ENCODE measurements around the gene IGSF8. TPM values are rescaled to one million over a fixed set of nuclear protein-coding genes. Genes with fewer than 3 reads are reported as not detected.

The IGSF8 gene
- total RNA-seq, 1 experiment from 2014 or later = 18.8 TPM

GRCh38 chr1:160120797-160121196 is 22.4 kb upstream of the IGSF8 start:
- no peak overlapping the region for H3K4me3 ChIP-seq (ENCODE audit: low read depth in 2 of 2, low read length in 2 of 2)
- intact Hi-C loops (cut with micrococcal nuclease; ENCODE audit: unreplicated experiment) (no loop called here), in situ Hi-C loops (cut with HindIII; ENCODE audit: low pct_unique_long_range_greater_than_20kb, low sequenced_read_pairs) (no loop called here)
- no peak for TF ChIP-seq POLR2AphosphoS5 (IDR thresholded peaks at IDR 0.05; ENCODE audit: low read depth, low read length)
- TF ChIP-seq CTCF (IDR thresholded peaks at IDR 0.05) = no peak
- no peak for TF ChIP-seq REST (IDR thresholded peaks at IDR 0.05; ENCODE audit: insufficient read depth in 1 of 2, low read depth in 2 of 2, low read length in 1 of 2)
- TF ChIP-seq TCF7L2 (IDR thresholded peaks at IDR 0.05; ENCODE audit: low read depth, low read length) = no peak
- TF ChIP-seq SIN3A (IDR thresholded peaks at IDR 0.05; ENCODE audit: borderline replicate concordance, insufficient read depth, low read depth, low read length) = no peak
- CTCF ChIA-PET = no interaction called here
- H3K9me3 ChIP-seq (ENCODE audit: control insufficient read depth, insufficient read depth, low read depth, low read length) = no peaks in the 10 kb centered on the region
- no TSS peak for BruUV-seq (replicated peaks)
- H3K4me1 ChIP-seq (ENCODE audit: control insufficient read depth, insufficient read depth, low read length) = no peaks in the 10 kb centered on the region
- H3K27ac ChIP-seq (ENCODE audit: low read length) = no peak overlapping the region
- ATAC-seq (no peak), DNase-seq (ENCODE audit: low read depth, low spot score) (no peak)
- no peaks in the 10 kb centered on the region for H3K36me3 ChIP-seq (ENCODE audit: control insufficient read depth, insufficient read depth, low read length)
- POLR2A ChIA-PET = no interaction called here
- no peaks in the 10 kb centered on the region for H3K27me3 ChIP-seq (ENCODE audit: control insufficient read depth, insufficient read depth, low read length)

GRCh38 chr1:160118928-160119327 is 20.5 kb upstream of the IGSF8 start:
- ChIA-PET POLR2A (no interaction called here), CTCF (no interaction called here)
- no peak for DNase-seq (ENCODE audit: low read depth, low spot score)
- H3K27me3 ChIP-seq (ENCODE audit: control insufficient read depth, insufficient read depth, low read length) = no peaks in the 10 kb centered on the region
- H3K9me3 ChIP-seq (ENCODE audit: control insufficient read depth, insufficient read depth, low read depth, low read length) = no peaks in the 10 kb centered on the region
- in situ Hi-C loops (cut with HindIII; ENCODE audit: low pct_unique_long_range_greater_than_20kb, low sequenced_read_pairs) = no loop called here
- H3K27ac ChIP-seq (ENCODE audit: low read length) = no peak overlapping the region
- H3K36me3 ChIP-seq (ENCODE audit: control insufficient read depth, insufficient read depth, low read length) = no peaks in the 10 kb centered on the region
- no TSS peak for BruUV-seq (replicated peaks)
- H3K4me1 ChIP-seq (ENCODE audit: control insufficient read depth, insufficient read depth, low read length) = no peaks in the 10 kb centered on the region
- no peak overlapping the region for H3K4me3 ChIP-seq (ENCODE audit: low read depth in 2 of 2, low read length in 2 of 2)
- TF ChIP-seq SIN3A (IDR thresholded peaks at IDR 0.05; ENCODE audit: borderline replicate concordance, insufficient read depth, low read depth, low read length) (no peak), POLR2AphosphoS5 (IDR thresholded peaks at IDR 0.05; ENCODE audit: low read depth, low read length) (no peak), REST (IDR thresholded peaks at IDR 0.05; ENCODE audit: insufficient read depth in 1 of 2, low read depth in 2 of 2, low read length in 1 of 2) (no peak), CTCF (IDR thresholded peaks at IDR 0.05) (no peak), TCF7L2 (IDR thresholded peaks at IDR 0.05; ENCODE audit: low read depth, low read length) (no peak)
- ATAC-seq = no peak
- intact Hi-C loops (cut with micrococcal nuclease; ENCODE audit: unreplicated experiment) = no loop called here
